K562 (cell line): ENCODE results near the gene UBE3B. TPM values are rescaled to one million over a fixed set of nuclear protein-coding genes. Genes with fewer than 3 reads are reported as not detected.

Source experiments
- E2F6 ChIP-seq, 2 experiments: IDR thresholded peaks; 2 replicates each; pipeline ENCODE4 v1.6.1; 2011; ENCODE audit warnings: borderline replicate concordance in 1 of 2, control low read depth in 1 of 2, low read depth in 1 of 2, low read length in 1 of 2, mild to moderate bottlenecking in 1 of 2, mixed read lengths in 1 of 2, moderate library complexity in 1 of 2; ENCODE audit not compliant: insufficient read depth in 1 of 2, insufficient read length in 1 of 2, poor library complexity in 1 of 2, severe bottlenecking in 1 of 2; ENCODE audit errors: extremely low read depth in 1 of 2
- NR4A1 ChIP-seq, 2 experiments: fragments of 250-450 bp in 1 of 2; fragments of 450-650 bp in 1 of 2; sonication (Bioruptor Pico) in 1 of 2; IDR thresholded peaks; 2 replicates each; pipeline versions ENCODE4 v1.4.0 to v1.6.1; 2016 to 2020; ENCODE audit warnings: mild to moderate bottlenecking in 2 of 2, missing compliant biosample characterization in 1 of 2, missing genetic modification characterization in 1 of 2, moderate library complexity in 1 of 2
- SP2 ChIP-seq: IDR thresholded peaks from 2 replicates; pipeline ENCODE4 v1.6.1; 2011; ENCODE audit warnings: mild to moderate bottlenecking, low read depth, low read length, moderate library complexity; ENCODE audit not compliant: poor library complexity, severe bottlenecking; ENCODE audit errors: extremely low read depth
- ZBTB12 ChIP-seq: fragments of 250-450 bp; sonication (Bioruptor Pico); IDR thresholded peaks from 2 replicates; pipeline ENCODE4 v1.4.0; 2020
- polyA plus RNA-seq, 8 experiments: library from polyadenylated mRNA; depleted of rRNA in 4 of 8; stranded (reverse) in 5 of 8; unstranded in 3 of 8; fragments of >200 nt; fragmentation: Nextera tagmentation in 2 of 8; fragmentation: Illumina TruSeq in 1 of 8; extraction: Ambion mirVana in 2 of 8; extraction: Trizol in 1 of 8; gene quantifications; 2 replicates each; pipeline versions ENCODE4 v1.2.1 to v1.2.3, GENCODE V29; 2011 to 2014; ENCODE audit warnings: inconsistent platforms in 1 of 8, missing spikeins in 1 of 8
- total RNA-seq, 7 experiments: library from RNA; depleted of rRNA in 6 of 7; stranded (reverse); fragments of >200 nt in 6 of 7; fragmentation: Illumina TruSeq in 2 of 7; extraction: Trizol in 2 of 7; gene quantifications; 2 replicates each; pipeline versions ENCODE4 v1.2.1 to v1.2.3, GENCODE V29; 2011 to 2021; ENCODE audit warnings: low replicate concordance in 1 of 7
- TF ChIP-seq, protein P1 (sequence below): fragments of 450-650 bp; IDR thresholded peaks from 2 replicates; pipeline ENCODE4 v1.6.1; 2016; ENCODE audit warnings: mild to moderate bottlenecking, moderate library complexity
- TF ChIP-seq, protein P2 (sequence below): conservative IDR thresholded peaks from 2 replicates; pipeline ENCODE4 v1.6.1; 2011; ENCODE audit warnings: low read depth, mild to moderate bottlenecking, low read length; ENCODE audit not compliant: control insufficient read depth
- TF ChIP-seq, protein P3 (sequence below): fragments of 200-800 bp; sonication (Bioruptor generic); IDR thresholded peaks from 2 replicates; pipeline ENCODE4 v1.6.1; 2017; ENCODE audit warnings: missing genetic modification characterization, missing compliant biosample characterization

The UBE3B gene
- total and polyA plus RNA-seq, 9 of the 15 experiments (the other 6 are each of a cell fraction or from before 2014, with no cell fraction given), result 7.6 to 23.6 (median 15.5) TPM

- TF ChIP-seq E2F6 (IDR thresholded peaks at IDR 0.05; ENCODE audit: borderline replicate concordance in 1 of 2, extremely low read depth in 1 of 2, insufficient read depth in 1 of 2, insufficient read length in 1 of 2, low read depth in 1 of 2, low read length in 1 of 2, poor library complexity in 1 of 2, severe bottlenecking in 1 of 2), result peak in 1 of 2 experiments; percentile 76
- TF ChIP-seq, protein P1, sequence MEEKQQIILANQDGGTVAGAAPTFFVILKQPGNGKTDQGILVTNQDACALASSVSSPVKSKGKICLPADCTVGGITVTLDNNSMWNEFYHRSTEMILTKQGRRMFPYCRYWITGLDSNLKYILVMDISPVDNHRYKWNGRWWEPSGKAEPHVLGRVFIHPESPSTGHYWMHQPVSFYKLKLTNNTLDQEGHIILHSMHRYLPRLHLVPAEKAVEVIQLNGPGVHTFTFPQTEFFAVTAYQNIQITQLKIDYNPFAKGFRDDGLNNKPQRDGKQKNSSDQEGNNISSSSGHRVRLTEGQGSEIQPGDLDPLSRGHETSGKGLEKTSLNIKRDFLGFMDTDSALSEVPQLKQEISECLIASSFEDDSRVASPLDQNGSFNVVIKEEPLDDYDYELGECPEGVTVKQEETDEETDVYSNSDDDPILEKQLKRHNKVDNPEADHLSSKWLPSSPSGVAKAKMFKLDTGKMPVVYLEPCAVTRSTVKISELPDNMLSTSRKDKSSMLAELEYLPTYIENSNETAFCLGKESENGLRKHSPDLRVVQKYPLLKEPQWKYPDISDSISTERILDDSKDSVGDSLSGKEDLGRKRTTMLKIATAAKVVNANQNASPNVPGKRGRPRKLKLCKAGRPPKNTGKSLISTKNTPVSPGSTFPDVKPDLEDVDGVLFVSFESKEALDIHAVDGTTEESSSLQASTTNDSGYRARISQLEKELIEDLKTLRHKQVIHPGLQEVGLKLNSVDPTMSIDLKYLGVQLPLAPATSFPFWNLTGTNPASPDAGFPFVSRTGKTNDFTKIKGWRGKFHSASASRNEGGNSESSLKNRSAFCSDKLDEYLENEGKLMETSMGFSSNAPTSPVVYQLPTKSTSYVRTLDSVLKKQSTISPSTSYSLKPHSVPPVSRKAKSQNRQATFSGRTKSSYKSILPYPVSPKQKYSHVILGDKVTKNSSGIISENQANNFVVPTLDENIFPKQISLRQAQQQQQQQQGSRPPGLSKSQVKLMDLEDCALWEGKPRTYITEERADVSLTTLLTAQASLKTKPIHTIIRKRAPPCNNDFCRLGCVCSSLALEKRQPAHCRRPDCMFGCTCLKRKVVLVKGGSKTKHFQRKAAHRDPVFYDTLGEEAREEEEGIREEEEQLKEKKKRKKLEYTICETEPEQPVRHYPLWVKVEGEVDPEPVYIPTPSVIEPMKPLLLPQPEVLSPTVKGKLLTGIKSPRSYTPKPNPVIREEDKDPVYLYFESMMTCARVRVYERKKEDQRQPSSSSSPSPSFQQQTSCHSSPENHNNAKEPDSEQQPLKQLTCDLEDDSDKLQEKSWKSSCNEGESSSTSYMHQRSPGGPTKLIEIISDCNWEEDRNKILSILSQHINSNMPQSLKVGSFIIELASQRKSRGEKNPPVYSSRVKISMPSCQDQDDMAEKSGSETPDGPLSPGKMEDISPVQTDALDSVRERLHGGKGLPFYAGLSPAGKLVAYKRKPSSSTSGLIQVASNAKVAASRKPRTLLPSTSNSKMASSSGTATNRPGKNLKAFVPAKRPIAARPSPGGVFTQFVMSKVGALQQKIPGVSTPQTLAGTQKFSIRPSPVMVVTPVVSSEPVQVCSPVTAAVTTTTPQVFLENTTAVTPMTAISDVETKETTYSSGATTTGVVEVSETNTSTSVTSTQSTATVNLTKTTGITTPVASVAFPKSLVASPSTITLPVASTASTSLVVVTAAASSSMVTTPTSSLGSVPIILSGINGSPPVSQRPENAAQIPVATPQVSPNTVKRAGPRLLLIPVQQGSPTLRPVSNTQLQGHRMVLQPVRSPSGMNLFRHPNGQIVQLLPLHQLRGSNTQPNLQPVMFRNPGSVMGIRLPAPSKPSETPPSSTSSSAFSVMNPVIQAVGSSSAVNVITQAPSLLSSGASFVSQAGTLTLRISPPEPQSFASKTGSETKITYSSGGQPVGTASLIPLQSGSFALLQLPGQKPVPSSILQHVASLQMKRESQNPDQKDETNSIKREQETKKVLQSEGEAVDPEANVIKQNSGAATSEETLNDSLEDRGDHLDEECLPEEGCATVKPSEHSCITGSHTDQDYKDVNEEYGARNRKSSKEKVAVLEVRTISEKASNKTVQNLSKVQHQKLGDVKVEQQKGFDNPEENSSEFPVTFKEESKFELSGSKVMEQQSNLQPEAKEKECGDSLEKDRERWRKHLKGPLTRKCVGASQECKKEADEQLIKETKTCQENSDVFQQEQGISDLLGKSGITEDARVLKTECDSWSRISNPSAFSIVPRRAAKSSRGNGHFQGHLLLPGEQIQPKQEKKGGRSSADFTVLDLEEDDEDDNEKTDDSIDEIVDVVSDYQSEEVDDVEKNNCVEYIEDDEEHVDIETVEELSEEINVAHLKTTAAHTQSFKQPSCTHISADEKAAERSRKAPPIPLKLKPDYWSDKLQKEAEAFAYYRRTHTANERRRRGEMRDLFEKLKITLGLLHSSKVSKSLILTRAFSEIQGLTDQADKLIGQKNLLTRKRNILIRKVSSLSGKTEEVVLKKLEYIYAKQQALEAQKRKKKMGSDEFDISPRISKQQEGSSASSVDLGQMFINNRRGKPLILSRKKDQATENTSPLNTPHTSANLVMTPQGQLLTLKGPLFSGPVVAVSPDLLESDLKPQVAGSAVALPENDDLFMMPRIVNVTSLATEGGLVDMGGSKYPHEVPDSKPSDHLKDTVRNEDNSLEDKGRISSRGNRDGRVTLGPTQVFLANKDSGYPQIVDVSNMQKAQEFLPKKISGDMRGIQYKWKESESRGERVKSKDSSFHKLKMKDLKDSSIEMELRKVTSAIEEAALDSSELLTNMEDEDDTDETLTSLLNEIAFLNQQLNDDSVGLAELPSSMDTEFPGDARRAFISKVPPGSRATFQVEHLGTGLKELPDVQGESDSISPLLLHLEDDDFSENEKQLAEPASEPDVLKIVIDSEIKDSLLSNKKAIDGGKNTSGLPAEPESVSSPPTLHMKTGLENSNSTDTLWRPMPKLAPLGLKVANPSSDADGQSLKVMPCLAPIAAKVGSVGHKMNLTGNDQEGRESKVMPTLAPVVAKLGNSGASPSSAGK, result peak; percentile 96
- TF ChIP-seq, protein P2, sequence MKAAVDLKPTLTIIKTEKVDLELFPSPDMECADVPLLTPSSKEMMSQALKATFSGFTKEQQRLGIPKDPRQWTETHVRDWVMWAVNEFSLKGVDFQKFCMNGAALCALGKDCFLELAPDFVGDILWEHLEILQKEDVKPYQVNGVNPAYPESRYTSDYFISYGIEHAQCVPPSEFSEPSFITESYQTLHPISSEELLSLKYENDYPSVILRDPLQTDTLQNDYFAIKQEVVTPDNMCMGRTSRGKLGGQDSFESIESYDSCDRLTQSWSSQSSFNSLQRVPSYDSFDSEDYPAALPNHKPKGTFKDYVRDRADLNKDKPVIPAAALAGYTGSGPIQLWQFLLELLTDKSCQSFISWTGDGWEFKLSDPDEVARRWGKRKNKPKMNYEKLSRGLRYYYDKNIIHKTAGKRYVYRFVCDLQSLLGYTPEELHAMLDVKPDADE, result 0 out of 2 replicates have a peak, but pooled peaks have one; percentile 64
- TF ChIP-seq, protein P3, sequence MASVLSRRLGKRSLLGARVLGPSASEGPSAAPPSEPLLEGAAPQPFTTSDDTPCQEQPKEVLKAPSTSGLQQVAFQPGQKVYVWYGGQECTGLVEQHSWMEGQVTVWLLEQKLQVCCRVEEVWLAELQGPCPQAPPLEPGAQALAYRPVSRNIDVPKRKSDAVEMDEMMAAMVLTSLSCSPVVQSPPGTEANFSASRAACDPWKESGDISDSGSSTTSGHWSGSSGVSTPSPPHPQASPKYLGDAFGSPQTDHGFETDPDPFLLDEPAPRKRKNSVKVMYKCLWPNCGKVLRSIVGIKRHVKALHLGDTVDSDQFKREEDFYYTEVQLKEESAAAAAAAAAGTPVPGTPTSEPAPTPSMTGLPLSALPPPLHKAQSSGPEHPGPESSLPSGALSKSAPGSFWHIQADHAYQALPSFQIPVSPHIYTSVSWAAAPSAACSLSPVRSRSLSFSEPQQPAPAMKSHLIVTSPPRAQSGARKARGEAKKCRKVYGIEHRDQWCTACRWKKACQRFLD (CRISPR knock-in tag), result peak; percentile 93
- no peak for TF ChIP-seq NR4A1 (CRISPR knock-in tag; IDR thresholded peaks at IDR 0.05)
- TF ChIP-seq NR4A1 (tag; IDR thresholded peaks at IDR 0.05), result 0 out of 2 replicates have a peak, but pooled peaks have one; percentile 32
- no peak for TF ChIP-seq SP2
- peak; percentile 37; the same call in 1 of the 2 replicates for TF ChIP-seq ZBTB12 (CRISPR knock-in tag)
Measured at GRCh38 chr12:109461049-109461845, 16.2 kb upstream of the UBE3B start (continued).
